A204.1 (cell line): ENCODE measurements around the gene HADH.
"Not testable (repeated sequence)": the region's sequence is repeated elsewhere in the genome, so short reads cannot be mapped to it uniquely, and the experiment has no call there.

Experiments
- FAIRE-seq: peaks from 2 replicates; lab custom pipeline; 2012; peaks lifted over from hg19 to GRCh38; lab: Jason Lieb, UNC

Gene HADH

DNA sequence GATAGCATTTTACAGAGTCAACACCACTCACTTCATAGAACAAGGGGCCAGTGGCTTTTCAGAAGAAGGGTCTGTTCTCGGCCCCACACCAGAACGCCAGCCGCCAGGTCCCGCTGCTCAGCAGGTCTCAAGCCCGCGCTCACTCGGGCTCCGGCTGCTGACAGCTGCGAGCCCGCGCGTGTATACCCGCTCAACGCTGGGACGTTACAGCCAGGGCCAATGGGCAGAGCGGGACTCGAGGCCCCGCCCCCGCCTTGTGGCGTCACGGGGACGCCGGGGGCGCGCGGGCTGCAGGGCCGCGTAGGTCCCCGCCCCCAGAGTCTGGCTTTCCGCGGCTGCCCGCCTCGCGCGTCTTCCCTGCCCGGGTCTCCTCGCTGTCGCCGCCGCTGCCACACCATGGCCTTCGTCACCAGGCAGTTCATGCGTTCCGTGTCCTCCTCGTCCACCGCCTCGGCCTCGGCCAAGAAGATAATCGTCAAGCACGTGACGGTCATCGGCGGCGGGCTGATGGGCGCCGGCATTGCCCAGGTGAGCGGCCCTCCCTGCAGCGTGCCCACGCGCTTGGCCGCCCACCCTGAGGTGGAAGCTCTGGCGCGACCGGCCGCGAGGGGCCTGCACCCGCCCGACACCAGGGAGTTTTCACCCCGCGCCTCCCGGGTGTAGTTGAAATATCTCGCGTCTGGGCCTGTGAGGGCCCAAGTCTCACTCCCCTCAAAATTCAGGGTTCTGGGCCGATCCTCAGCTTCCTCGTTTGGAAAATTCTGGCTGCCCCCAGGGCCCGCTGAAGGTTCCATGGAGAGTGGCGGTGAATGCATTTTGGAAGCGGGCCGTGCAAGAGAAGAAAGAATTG, at the start of gene HADH:
Gene HADH, plus strand, starts transcription at position 353 of the 850 bp plus-strand sequence. Its CDS starts 44 bp downstream, at position 397.
- no peak for FAIRE-seq

DNA sequence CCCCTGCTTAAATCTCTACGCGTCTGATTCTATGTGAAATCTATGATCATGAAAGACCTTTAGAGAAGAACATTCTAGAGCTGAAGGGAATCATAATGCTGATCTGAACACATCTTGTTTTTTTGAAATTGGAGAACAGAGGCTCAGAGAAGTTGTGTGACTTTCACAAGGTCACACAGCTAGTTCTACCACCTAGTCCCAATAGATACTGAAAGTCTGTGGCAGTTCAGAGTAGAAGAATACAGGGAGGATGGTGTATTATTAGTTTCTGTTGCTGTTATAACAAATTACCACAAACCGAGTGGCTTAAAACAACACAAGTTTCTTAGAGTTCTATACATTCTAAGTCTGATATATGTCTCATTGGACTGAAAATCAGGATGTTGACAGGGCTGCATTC, 43.9 kb upstream of the HADH start:
- FAIRE-seq, result no peak

DNA sequence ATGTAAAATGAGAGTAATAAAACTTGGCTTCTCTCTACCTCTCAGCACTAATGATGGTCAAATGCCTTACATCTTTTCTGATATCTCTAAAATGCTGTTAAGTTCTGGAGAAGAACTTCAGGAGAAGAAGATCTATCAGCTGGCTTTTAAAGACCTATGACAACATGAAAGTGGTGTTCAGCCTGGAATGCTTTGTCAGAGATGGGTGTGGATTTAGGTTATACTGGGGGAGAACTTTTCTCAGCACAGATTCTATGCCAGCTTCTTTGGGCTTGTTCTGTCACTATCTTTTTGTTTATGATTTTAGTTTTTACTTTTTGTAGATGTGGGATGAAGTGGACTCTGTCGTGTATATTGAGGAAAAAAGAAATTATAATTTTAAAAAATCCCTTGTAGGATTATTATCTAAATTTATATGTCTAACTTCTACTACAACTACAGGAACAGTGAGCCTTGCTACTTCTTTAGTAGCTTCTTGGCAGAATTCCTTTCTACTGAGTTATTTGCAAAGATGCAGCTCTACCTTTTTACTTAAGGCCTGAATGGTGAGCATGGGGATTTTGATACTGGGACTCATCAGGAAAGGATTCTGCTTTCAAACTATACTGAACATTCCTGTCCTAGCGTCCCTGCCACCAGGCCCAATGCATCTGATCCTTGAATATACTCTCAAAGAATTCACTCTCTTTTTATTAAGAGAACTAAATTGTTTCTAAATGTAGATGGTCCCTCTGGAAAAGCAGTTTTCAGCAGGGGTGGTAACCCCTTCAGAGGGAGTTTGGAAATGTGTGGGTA, 38.7 kb upstream of the HADH start:
- no peak for FAIRE-seq

DNA sequence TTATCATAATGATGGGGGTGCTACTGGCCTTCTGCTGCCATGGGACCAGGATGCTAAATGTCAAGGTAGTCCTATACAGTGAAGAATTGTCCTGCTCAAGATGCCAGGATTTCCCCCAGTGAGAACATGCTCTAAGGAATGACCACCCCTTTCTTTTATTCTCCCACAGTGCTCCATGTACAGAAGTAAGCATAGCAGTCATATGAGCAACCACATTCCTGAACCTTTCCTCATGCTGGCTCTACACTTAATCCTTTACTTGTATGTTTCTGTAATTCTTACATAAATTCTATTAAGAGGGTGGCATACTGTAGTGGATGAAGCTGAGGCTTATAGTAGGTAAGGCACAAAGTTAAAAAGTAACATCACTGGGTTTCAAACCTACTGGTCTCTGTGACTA, 38.1 kb upstream of the HADH start:
- FAIRE-seq, result no peak

DNA sequence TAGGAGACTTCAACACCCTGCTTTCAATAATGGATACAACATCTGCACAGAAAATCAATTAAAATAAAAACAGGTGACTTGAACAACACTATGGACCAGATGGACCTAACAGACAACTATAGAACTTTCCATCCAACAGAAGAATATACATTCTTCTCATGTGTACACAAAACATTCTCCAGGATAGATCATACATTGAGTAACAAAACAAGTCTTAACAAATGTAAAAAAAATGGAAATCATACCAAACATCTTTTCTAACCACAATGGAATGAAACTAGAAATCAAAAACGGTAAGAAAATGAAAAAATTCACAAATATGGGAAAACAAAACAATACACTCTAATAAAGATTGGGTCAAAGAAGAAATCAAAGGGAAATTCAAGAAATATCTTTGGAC, 33.7 kb upstream of the HADH start:
- no peak for FAIRE-seq

DNA sequence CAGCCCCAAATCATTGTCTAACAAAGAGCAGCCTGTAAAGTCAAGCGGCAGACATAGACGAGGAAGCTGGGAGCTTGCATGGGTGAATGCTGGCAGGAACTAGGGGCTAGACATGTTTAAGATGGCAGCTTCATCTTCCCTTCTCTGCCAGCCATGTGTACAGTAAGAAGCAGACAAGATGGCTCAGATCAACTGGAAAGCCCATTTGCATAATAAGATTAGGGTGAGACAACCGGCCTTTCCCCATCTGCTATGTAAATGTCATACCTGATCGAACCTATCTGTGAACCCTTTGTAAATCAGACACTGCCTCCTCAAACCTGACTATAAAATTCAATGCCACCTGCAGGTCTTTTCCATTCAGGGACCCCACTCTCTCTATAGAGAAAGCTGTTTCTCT, 22.8 kb upstream of the HADH start:
- FAIRE-seq, result no peak

DNA sequence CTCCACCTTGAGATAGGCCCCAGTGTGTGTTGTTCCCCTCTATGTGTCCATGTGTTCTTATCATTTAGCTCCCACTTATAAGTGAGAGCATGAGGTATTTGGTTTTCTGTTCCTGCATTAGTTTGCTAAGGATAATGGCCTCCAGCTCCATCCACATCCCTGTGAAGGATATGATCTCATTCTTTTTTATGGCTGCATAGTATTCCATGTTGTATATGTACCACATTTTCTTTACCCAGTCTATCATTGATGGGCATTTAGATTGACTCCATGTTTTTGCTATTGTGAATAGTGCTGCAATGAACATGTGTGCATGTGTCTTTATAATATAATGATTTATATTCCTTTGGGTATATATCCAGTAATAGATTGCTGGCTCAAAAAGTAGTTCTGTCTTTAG, 22.2 kb upstream of the HADH start:
- not testable (repeated sequence) for FAIRE-seq

DNA sequence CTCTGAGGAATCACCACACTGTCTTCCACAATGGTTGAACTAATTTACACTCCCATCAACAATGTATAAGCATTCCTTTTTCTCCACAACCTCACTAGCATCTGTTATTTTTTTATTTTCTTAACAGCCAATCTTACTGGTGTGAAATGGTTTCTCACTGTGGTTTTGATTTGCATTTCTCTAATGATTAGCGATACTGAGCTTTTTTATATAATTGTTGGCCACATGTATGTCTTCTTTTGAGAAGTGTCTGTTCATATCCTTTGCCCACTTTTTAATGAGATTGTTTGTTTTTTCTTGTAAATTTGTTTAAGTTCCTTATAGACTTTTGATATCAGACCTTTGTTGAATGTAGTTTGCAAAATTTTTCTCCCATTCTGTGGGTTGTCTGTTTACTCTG, 21.8 kb upstream of the HADH start:
- not testable (repeated sequence) for FAIRE-seq

DNA sequence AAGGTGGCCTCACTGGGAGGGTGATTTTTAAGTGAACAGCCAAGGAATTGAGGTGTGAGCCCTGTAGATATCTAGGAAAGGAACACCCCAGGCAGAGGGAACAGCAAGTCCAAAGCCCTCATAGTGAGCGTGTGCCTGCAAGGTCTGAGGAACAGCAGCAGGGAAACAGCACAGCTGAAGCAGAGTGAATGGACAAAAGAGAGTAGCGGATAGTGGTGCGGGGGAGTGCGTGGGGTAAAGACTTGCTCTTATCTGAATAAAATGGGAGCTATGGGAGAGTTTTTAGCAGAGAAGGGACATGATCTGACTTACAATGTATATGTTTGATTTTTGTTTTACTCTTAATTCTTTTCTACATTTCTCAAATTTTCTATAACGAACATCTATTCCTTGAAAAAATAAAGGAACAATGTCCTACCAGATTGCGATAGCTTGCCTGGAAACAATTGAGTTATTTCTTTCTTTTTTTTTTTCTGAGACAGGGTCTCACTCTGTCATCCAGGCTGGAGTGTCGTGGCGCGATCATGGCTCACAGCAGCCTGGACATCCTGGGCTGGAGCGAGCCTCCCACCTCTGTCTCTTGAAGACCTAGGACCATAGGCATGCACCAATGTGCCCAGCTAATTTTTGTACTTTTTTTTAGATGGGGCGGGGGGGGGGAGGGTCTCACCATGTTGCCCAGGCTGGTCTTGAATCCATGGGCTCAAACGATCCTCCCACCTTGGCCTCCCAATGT, 19.5 kb upstream of the HADH start:
- no peak for FAIRE-seq

DNA sequence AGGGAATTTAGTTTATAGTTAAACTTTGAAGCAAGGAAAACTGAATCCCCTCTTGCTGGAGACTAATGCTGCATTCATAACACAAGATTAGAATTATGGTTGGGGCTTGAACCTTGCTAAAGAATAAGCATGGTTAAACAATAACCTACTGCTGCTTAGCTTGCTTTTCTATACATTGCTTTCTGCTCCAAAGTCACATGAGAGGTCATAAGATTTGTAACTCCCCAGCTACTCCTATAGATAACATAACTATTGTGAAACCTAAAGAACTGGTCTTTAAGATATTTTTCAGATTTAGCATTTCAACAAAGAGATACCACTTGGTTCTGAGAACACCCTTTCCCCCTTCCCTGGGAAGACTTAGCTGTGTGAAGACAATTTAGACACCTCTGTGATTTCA, 17.1 kb upstream of the HADH start:
- FAIRE-seq, result no peak

DNA sequence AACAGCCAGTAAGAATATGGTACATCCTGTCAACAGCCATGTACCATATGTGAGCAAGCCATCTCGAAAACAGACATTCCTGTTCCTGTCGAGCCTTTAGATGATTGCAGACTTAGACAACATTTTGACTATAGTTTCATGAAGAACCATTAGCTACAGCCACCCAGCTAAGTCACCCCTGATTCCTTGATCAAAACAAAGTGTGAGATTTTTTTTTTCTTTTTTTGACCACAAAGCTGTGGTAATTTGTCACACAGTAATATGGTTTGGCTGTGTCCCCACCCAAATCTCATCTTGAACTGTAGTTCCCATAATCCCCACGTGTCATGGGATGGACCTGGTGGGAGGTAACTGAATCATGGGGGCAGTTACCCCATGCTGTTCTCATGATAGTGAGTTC, 15.2 kb upstream of the HADH start:
- FAIRE-seq, result no peak

DNA sequence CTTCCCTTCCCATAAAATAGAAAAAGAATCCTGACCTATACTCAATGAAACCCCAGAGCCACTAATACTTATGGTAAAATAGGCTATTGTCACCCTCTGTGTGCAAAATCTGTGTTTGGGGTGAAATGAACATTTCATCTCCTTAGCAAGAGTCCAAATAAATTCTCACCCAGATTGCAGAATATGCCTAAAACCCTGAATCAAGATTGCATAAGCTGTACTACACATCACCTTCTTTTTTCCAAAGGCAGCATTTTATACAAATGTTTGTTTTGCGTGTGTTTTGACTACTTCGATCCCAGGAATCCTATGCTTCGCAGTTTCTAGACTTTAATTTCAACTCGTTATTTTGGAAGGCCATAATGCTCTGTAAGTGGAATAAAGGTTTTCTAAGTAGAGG, 12.2 kb upstream of the HADH start:
- FAIRE-seq, result no peak

DNA sequence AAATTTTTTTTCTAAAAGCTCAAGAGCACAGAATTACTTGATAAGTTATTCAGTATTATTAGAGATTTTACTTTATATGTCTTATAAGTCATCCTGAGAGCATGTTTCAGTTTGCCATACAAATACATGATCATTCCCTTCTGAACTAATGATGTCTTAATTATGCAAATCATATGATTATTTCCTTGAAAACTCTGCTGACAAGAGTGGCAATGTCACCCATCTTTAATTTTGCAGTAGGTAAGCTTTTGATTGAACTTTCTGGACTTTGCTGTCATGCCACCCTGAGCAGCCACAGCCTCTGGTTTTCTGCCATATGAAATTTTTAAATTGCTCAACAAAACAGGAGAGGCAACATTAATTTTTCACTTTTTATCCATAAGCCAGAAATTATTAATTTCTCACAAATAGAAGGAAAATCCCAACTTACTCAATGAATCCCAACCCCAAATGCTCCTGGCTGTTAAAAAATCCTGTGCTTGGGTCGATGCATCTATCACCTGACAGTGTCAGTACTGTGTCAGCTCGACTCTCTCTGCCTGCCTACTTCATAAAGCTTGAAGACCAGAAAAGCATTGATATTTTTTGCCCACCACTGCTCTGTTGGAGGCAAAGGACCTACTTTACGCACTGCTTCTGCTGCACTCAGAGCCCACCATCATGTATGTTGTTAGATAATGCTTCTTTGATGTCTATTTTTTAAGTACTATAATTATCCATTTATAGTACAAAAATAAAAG, 11.6 kb upstream of the HADH start:
- FAIRE-seq, result no peak

DNA sequence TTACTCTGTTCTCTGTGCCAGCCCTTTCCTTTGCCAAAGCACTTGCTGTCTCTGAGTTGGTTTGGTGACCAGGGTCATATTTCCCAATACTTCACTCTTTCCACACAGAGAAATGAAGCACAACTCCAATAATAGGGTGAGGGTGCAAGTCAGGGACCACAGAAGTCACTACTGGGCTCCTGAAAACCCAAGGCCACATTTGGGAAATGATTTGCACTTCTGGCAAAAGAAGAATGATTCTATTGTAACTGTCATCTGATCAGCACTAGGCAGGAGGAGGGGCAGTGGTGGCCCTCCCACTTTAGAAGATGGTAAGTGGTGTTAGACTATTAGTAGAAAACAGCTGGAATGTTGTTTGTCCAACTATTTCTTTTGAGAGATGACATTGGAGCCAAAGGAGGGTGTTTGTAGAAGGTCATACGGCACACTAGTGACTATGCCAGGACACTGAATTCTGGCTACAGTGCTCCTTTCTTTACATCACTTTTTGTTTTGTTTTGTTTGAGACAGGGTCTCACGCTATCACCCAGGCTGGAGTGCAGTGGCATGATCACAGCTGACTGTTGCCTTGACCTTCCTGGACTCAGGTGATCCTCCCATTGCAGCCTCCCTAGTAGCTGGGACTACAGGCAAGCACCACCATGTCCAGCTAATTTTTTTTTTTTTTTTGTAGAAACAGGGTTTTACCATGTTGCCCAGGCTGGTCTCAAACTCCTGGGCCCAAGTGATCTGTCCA, 10.8 kb upstream of the HADH start:
- FAIRE-seq, result no peak

DNA sequence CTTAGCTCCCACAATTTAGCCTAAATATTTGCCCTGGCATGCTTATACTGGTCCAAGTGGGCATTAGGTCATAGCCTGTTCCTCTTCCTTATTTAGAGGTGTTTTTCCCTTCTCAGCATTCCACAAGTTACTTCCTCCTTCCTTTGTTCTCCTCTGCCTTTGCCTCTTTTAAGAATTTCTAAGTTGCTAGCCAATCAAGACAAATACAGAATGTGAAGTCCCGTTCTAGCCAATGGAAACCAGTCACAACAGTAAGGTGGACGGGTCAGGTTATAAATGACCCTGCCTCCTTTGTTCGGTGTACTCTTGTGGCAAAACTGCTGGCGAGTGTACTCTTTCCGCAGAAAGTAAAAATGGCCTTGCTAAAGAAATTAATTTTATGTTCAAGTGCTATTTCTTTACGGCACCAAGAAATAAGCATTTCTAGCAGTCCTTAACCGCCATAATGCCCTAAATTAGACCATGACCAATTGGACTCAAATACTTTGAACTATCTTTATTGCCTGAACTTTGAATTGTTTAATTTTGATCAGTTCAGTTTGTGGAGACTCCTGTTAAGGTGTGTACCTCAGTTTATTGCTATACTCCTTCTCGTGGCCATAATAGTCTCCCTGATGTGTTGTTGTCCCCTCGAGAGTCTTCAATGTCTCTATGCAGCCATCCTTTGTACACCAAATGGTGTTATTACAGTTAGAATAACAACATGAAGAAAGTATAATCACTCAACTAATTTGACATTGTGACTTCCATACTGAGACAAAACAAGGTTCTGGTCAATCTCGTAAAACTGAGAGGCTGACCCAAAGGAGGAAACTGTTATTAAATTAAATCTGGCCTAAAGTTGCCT, 1.6 kb upstream of the HADH start:
- FAIRE-seq, result no peak

DNA sequence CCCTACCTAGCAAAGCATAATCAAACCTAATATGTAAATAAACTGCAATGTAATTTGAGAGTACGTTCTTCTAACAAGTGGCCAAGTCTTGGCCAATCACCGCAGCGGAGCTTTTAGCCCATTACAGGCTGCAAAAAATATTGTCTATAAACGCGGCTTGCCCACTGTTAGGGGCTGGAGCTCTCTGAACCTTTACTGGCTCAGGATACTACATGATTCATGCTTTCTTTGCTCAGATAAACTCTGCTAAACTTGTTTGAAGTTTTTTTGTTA, 990 bp upstream of the HADH start:
- no peak for FAIRE-seq

DNA sequence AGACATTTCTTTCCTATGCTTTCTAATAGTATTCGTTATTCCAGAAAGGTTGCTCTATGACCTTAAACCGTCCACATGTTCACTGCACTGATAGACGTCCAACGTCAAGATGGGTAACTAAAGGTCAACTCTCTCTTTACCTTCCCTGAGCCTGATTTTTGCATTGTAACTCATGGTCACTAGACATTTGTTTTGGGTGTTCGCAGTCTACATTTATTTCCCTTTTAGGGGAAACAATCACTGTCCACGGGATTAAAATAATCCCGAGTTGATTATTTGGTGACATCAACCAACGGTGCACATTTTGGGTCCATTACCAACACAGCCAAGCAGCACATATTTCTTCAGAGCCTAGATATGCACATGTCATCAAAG, 540 bp upstream of the HADH start:
- no peak for FAIRE-seq

DNA sequence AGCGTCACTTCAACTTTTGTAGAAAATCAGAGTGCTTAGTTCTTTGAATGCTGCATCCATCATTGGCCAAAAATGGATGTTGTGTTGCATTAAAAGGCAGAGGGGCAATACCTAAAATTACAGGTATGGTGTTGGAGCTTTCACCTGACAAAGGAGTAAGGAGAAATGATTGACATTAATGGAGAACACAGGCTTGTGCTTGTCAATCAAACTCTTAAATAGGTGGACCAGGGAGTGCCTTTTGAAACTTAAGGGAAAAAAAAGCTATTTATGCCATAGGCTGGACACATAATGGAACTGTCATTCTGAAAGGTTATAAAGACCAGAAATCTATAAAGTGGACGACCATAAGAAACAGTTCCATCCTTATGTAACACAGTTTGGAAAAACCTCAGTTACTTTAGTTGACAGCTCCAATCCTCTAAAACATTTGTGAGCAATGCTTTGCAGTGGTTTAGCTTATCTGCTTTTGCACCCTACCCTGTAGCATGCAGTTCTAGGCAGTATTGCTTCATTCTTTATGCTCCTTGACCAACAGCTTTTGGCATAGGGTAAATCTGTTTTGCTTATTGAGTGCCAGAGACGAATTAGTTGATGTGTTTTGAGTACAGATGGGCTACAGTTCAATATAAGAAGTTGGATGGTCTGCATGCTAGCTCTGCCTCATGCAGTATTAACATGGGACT, 2.4 kb downstream of the HADH start:
- no peak for FAIRE-seq

DNA sequence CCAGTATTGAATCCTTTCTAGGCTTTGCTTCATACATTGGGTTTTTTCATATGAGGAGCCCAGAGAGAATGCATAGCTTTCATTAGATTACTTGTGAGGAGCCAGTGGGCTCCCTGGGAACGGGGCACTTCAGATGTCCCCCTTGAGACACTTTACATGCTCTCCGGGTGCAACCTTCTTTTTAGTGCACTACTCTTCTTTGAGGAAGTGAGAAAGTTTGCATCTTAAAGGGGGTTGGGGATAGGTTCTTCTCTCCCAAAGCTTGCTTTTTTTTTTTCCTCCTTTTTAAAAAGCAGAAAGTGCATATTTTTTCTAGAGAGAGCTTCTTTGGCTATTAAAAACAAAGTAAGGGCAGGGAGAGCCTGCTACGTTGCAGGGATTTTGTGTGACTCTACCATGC, 4.3 kb downstream of the HADH start:
- FAIRE-seq, result no peak

DNA sequence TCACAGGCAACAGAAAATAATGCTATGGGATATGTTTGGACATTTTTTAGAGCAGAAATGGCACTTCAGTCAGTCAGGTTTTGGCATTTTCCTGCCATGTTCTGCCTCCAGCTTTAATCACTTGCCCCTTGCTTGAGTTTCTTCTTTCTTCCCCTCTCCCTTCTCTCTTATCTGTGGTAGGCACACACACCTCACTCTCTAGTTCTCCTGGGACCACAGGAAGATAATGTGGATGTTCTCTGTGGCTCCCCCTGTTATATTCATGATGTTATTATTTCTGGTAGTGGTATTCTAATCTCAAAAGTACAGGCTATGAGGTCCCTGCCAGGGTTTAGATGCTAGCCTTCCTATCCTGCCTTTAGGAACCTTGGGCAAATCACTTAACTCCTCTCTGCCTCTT, 5.2 kb downstream of the HADH start:
- FAIRE-seq, result no peak
